ENCODE results near the gene ROR1.

DNA sequence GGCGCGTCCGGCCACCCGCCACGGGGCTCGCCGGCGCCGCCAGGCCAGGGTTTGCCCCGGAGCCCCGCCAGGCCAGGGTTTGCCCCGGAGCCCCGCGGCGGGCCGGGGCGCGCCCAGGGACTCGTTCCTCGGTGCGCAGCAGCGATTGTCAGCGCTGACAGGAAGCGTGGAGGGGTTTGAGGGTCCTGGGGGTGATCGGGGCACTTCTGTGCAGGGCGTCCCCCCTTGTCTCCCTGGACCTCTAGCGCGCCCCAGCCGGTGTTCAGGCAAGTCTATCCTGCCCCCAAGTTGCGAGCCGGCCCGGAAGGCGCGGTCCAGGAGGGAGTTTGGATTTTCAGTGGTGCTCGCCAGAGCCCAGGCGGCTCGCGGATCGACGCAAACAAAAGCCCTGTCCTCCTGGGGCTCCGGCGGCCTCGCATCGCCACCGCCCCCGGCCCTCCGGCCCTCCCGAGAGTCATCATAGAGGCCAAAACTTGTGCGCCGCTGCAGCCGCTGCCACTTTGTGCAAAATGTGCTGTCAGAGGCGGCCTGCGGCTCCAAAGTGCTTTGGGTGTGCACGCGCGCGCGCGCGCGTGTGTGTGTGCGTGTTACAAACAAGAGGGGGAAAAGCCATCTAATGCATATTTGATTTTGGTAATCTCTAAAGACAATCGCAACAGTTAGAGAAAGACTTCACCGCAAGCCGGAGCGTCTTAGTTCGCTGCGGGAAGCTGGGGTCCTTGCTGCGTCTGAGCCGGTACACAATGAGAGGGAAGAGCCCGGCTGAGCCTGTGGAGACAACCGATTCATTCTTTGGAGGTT is 1.0 kb downstream of the ROR1 start:
- TF ChIP-seq, protein P1, sequence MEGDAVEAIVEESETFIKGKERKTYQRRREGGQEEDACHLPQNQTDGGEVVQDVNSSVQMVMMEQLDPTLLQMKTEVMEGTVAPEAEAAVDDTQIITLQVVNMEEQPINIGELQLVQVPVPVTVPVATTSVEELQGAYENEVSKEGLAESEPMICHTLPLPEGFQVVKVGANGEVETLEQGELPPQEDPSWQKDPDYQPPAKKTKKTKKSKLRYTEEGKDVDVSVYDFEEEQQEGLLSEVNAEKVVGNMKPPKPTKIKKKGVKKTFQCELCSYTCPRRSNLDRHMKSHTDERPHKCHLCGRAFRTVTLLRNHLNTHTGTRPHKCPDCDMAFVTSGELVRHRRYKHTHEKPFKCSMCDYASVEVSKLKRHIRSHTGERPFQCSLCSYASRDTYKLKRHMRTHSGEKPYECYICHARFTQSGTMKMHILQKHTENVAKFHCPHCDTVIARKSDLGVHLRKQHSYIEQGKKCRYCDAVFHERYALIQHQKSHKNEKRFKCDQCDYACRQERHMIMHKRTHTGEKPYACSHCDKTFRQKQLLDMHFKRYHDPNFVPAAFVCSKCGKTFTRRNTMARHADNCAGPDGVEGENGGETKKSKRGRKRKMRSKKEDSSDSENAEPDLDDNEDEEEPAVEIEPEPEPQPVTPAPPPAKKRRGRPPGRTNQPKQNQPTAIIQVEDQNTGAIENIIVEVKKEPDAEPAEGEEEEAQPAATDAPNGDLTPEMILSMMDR (IDR thresholded peaks at IDR 0.05): no peak
- no peak for TF ChIP-seq POLR2A (IDR thresholded peaks at IDR 0.05)

Measured in thyroid gland (tissue), 4 donors.